Fibroblast of skin of left quadriceps (primary cell): ENCODE results near the gene SMIM17.
"Not testable (repeated sequence)": the region's sequence is repeated elsewhere in the genome, so short reads cannot be mapped to it uniquely, and the experiment has no call there.

ENCODE experiments used
- DNase-seq, 2 experiments: peaks; one replicate each; pipeline ENCODE4 v3.0.0-alpha.2; 2013; ENCODE audit warnings: low read depth in 2 of 2

Gene SMIM17

GRCh38 chr19:56660381-56661107, 17.6 kb downstream of the SMIM17 start:
- no peak for DNase-seq

- no peak for DNase-seq
These were observed 18.3 kb downstream of the SMIM17 start for GRCh38 chr19:56661248-56661647.

GRCh38 chr19:56663931-56664500, 21.1 kb downstream of the SMIM17 start:
- no peak for DNase-seq

- DNase-seq, result no peak
These were observed 21.6 kb downstream of the SMIM17 start for GRCh38 chr19:56664511-56664910.

- no peak for DNase-seq
These were observed 24.4 kb downstream of the SMIM17 start for GRCh38 chr19:56667311-56667870.

- DNase-seq, result no peak
These were observed 25.7 kb downstream of the SMIM17 start for GRCh38 chr19:56668676-56669075.

GRCh38 chr19:56670401-56670960, 27.5 kb downstream of the SMIM17 start:
- DNase-seq, result no peak

GRCh38 chr19:56670961-56671612, 28.1 kb downstream of the SMIM17 start:
- no peak for DNase-seq

GRCh38 chr19:56671613-56671994, 28.6 kb downstream of the SMIM17 start, which contains the start of gene ZNF835:
ZNF835 (minus strand) TSS chr19:56671757; CDS start chr19:56665198, 6,559 bp downstream.
- DNase-seq, result no peak

- DNase-seq, result not testable (repeated sequence)
These were observed 29.7 kb downstream of the SMIM17 start for GRCh38 chr19:56672610-56673009.

- DNase-seq, result no peak
These were observed 35.2 kb downstream of the SMIM17 start for GRCh38 chr19:56678205-56678604.

- no peak for DNase-seq
These were observed 38.7 kb downstream of the SMIM17 start for GRCh38 chr19:56681702-56682101.

GRCh38 chr19:56683116-56683515, 40.2 kb downstream of the SMIM17 start:
- DNase-seq, result no peak

- DNase-seq, result no peak
These were observed 44.1 kb downstream of the SMIM17 start for GRCh38 chr19:56687031-56687430.

- DNase-seq, result no peak
These were observed 46.2 kb downstream of the SMIM17 start for GRCh38 chr19:56689198-56689597.

GRCh38 chr19:56690670-56691069, 47.7 kb downstream of the SMIM17 start:
- no peak for DNase-seq

- DNase-seq, result no peak
These were observed 49.4 kb downstream of the SMIM17 start for GRCh38 chr19:56692206-56692895.

GRCh38 chr19:56699552-56699951, 56.6 kb downstream of the SMIM17 start:
- no peak for DNase-seq

- DNase-seq, result no peak
These were observed 58.9 kb downstream of the SMIM17 start for GRCh38 chr19:56701895-56702294.

- DNase-seq, result no peak
These were observed 63.0 kb downstream of the SMIM17 start for GRCh38 chr19:56705939-56706338.
